Astrocyte of the cerebellum (primary cell): ENCODE data around the gene LYL1.

ENCODE experiments used
- DNase-seq: peaks from one replicate; pipeline ENCODE4 v3.0.0-alpha.2; 2011; ENCODE audit warnings: low read depth
- H3K4me3 ChIP-seq: 2 replicates; pipeline ENCODE4 v1.5.1; 2011; ENCODE audit warnings: mild to moderate bottlenecking, low read depth, low read length, moderate library complexity
- CTCF ChIP-seq: IDR thresholded peaks from 2 replicates; pipeline ENCODE4 v1.5.1; 2012; ENCODE audit warnings: low read length, low read depth, moderate library complexity, mild to moderate bottlenecking; ENCODE audit errors: missing control alignments
- in situ Hi-C: cut with HindIII; loops from 2 replicates; pipeline ENCODE4 v1.10.0; 2017; ENCODE audit warnings: low sequenced_read_pairs

The LYL1 gene

GRCh38 chr19:13073263-13073662 lies 29.4 kb downstream of the LYL1 start:
- no peak for DNase-seq
- in situ Hi-C loops, result loop anchor here (25.0 kb wide), 1 partner anchor 164 kb away; no protein-coding TSS in a partner anchor
- no peak overlapping the region for H3K4me3 ChIP-seq
- no peak for TF ChIP-seq CTCF

GRCh38 chr19:13072188-13072908 lies 30.3 kb downstream of the LYL1 start:
- no peak for TF ChIP-seq CTCF
- DNase-seq, result no peak
- H3K4me3 ChIP-seq, result no peak overlapping the region
- in situ Hi-C loops, result loop anchor here (25.0 kb wide), 1 partner anchor 165 kb away; no protein-coding TSS in a partner anchor

GRCh38 chr19:13071444-13072187 lies 31.0 kb downstream of the LYL1 start:
- no peak for TF ChIP-seq CTCF
- no peak overlapping the region for H3K4me3 ChIP-seq
- in situ Hi-C loops, result loop anchor here (25.0 kb wide), 1 partner anchor 166 kb away; no protein-coding TSS in a partner anchor
- DNase-seq, result no peak

GRCh38 chr19:13070425-13071140 lies 32.1 kb downstream of the LYL1 start:
- in situ Hi-C loops, result loop anchor here (25.0 kb wide), 1 partner anchor 167 kb away; no protein-coding TSS in a partner anchor
- H3K4me3 ChIP-seq, result no peak overlapping the region
- no peak for TF ChIP-seq CTCF
- no peak for DNase-seq

- in situ Hi-C loops, result loop anchor here (25.0 kb wide), 1 partner anchor 168 kb away; no protein-coding TSS in a partner anchor
Observed at GRCh38 chr19:13069415-13070359, 33.0 kb downstream of the LYL1 start.

More at GRCh38 chr19:13069415-13070359, 33.0 kb downstream of the LYL1 start:
- peak; percentile 16 for TF ChIP-seq CTCF
- DNase-seq, result no peak
- no peak overlapping the region for H3K4me3 ChIP-seq
